ENCODE results near the gene NRG3.

The NRG3 gene

GRCh38 chr10:82377608-82378007 is 502.6 kb downstream of the NRG3 start:
- FAIRE-seq (no peak), DNase-seq (ENCODE audit: insufficient read length, low spot score) (no peak)
- TF ChIP-seq TAF1 (IDR thresholded peaks at IDR 0.05; ENCODE audit: low read depth, low read length) (no peak), POLR2AphosphoS5 (IDR thresholded peaks at IDR 0.05; ENCODE audit: low read depth, low read length) (no peak), POU2F2 (IDR thresholded peaks at IDR 0.05; ENCODE audit: low read depth, low read length) (no peak), SPI1 (IDR thresholded peaks at IDR 0.05; ENCODE audit: low read depth, low read length) (no peak), PAX5 (IDR thresholded peaks at IDR 0.05; ENCODE audit: insufficient read depth, low read length, severe bottlenecking) (no peak), POLR2A (IDR thresholded peaks at IDR 0.05; ENCODE audit: low read depth, low read length) (no peak)

GRCh38 chr10:82378146-82378545 is 503.2 kb downstream of the NRG3 start:
- FAIRE-seq (no peak), DNase-seq (ENCODE audit: insufficient read length, low spot score) (no peak)
- TF ChIP-seq POU2F2 (IDR thresholded peaks at IDR 0.05; ENCODE audit: low read depth, low read length) (no peak), POLR2A (IDR thresholded peaks at IDR 0.05; ENCODE audit: low read depth, low read length) (no peak), PAX5 (IDR thresholded peaks at IDR 0.05; ENCODE audit: insufficient read depth, low read length, severe bottlenecking) (no peak), POLR2AphosphoS5 (IDR thresholded peaks at IDR 0.05; ENCODE audit: low read depth, low read length) (no peak), SPI1 (IDR thresholded peaks at IDR 0.05; ENCODE audit: low read depth, low read length) (no peak), TAF1 (IDR thresholded peaks at IDR 0.05; ENCODE audit: low read depth, low read length) (no peak)

DNA sequence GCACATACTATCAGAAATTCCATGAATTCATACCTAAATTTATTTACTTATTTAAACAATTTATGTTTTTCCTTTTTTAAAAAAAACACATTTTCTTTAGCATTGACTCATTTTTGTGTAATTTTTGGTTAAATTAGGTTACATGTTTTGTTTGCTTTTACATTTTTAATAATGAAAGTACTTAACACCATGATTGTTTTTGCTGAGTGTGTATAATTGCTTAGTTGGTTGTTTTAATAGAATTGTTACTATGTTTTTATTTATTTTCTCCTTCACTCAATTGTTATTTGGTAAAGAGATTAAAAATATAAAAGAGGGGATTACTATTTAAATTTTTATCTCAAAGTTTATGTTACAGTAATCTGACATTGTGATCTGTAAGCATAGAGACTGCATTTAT is 508.4 kb downstream of the NRG3 start:
- no peak for FAIRE-seq
- no peak for DNase-seq (ENCODE audit: insufficient read length, low spot score)
- TF ChIP-seq TAF1 (IDR thresholded peaks at IDR 0.05; ENCODE audit: low read depth, low read length) (no peak), SPI1 (IDR thresholded peaks at IDR 0.05; ENCODE audit: low read depth, low read length) (no peak), POU2F2 (IDR thresholded peaks at IDR 0.05; ENCODE audit: low read depth, low read length) (no peak), PAX5 (IDR thresholded peaks at IDR 0.05; ENCODE audit: insufficient read depth, low read length, severe bottlenecking) (no peak), POLR2A (IDR thresholded peaks at IDR 0.05; ENCODE audit: low read depth, low read length) (no peak)

DNA sequence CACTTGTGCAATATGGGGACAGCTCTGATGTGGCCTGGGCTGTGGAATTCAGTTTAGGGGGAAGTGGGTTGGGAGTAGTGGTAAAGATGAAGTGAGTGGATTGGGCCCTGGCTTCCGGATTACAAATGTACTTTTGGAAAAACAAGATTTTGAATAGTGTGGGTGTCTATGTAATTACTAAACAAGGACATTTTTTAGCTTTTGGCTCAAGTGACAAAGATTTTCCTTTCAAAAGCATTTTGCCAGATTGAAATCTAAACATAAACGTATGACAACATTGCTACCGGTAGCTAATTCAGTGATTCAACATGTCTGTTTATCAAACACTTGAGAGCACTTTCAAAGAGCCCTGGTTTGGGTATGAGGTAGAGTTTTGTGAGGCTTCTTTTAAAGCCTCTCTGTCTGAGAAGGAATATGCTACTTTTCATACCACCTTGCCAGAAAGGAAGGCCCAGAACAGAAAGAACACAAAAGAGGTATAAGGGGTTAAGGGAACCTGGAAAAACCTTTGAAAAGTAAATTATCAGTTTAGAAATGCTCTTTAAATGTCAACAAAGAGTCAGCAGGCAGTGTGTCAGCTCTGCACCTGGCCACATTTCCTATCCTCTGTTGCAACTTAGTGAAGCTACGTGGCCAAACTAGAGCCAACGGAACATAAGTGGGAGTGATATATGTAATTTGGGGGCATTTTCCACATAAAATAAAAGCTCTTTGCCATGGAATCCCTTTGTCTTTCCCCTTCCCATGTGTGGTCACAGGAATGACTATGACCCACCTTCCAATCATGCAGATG is 516.1 kb downstream of the NRG3 start:
- no peak for DNase-seq (ENCODE audit: insufficient read length, low spot score)
- no peak for TF ChIP-seq PAX5 (IDR thresholded peaks at IDR 0.05; ENCODE audit: insufficient read depth, low read length, severe bottlenecking)
- no peak for TF ChIP-seq POLR2A (IDR thresholded peaks at IDR 0.05; ENCODE audit: low read depth, low read length)
- TF ChIP-seq POU2F2 (IDR thresholded peaks at IDR 0.05; ENCODE audit: low read depth, low read length), result no peak
- no peak for TF ChIP-seq TAF1 (IDR thresholded peaks at IDR 0.05; ENCODE audit: low read depth, low read length)
- TF ChIP-seq SPI1 (IDR thresholded peaks at IDR 0.05; ENCODE audit: low read depth, low read length), result no peak
- no peak for TF ChIP-seq POLR2AphosphoS5 (IDR thresholded peaks at IDR 0.05; ENCODE audit: low read depth, low read length)
- FAIRE-seq, result no peak

DNA sequence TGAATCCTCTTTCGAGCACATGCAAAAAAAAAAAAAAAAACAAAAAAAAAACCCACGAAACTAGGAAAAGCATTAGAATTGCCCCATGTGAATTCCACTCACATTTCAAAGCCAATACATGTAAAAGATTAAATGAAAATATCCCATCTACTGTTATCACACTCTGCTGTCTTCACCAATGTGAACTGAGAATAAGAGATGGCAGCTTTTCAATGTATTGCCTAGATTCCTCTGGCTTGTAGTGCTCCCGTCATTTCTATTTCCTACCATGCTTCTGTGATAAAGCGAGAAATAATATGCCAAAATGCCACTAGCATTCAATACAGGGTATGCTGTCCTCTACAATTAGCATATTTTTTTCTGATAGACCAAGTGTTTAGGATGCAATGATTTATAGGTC is 517.0 kb downstream of the NRG3 start:
- TF ChIP-seq POLR2AphosphoS5 (IDR thresholded peaks at IDR 0.05; ENCODE audit: low read depth, low read length) (no peak), TAF1 (IDR thresholded peaks at IDR 0.05; ENCODE audit: low read depth, low read length) (no peak), SPI1 (IDR thresholded peaks at IDR 0.05; ENCODE audit: low read depth, low read length) (no peak), POLR2A (IDR thresholded peaks at IDR 0.05; ENCODE audit: low read depth, low read length) (no peak), POU2F2 (IDR thresholded peaks at IDR 0.05; ENCODE audit: low read depth, low read length) (no peak), PAX5 (IDR thresholded peaks at IDR 0.05; ENCODE audit: insufficient read depth, low read length, severe bottlenecking) (no peak)
- no peak for FAIRE-seq
- no peak for DNase-seq (ENCODE audit: insufficient read length, low spot score)

DNA sequence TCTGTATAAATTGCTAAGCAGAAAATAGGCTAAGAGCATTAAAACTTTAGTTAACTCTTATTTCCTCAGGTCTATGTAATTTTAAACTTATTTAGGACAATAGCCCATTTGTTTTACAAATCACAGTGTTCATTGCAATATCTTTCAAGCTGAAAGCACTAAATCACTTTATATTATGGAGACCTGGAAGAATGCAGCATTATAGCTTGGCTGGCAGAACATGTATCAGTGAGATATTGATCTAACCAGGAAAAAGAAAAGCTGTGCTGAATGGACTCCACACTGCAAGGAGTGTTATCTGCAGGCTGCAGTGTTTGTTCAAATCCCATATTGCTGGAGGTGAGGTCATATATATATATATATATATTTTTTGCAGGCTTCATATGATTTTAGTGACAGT is 517.5 kb downstream of the NRG3 start:
- no peak for FAIRE-seq
- no peak for TF ChIP-seq POLR2A (IDR thresholded peaks at IDR 0.05; ENCODE audit: low read depth, low read length)
- TF ChIP-seq TAF1 (IDR thresholded peaks at IDR 0.05; ENCODE audit: low read depth, low read length), result no peak
- no peak for TF ChIP-seq POU2F2 (IDR thresholded peaks at IDR 0.05; ENCODE audit: low read depth, low read length)
- DNase-seq (ENCODE audit: insufficient read length, low spot score), result no peak

GRCh38 chr10:82394122-82394521 is 519.1 kb downstream of the NRG3 start:
- DNase-seq (ENCODE audit: insufficient read length, low spot score), result no peak
- no peak for FAIRE-seq
- TF ChIP-seq TAF1 (IDR thresholded peaks at IDR 0.05; ENCODE audit: low read depth, low read length), result no peak
- no peak for TF ChIP-seq POU2F2 (IDR thresholded peaks at IDR 0.05; ENCODE audit: low read depth, low read length)
- TF ChIP-seq POLR2AphosphoS5 (IDR thresholded peaks at IDR 0.05; ENCODE audit: low read depth, low read length), result no peak
- TF ChIP-seq PAX5 (IDR thresholded peaks at IDR 0.05; ENCODE audit: insufficient read depth, low read length, severe bottlenecking), result no peak
- TF ChIP-seq SPI1 (IDR thresholded peaks at IDR 0.05; ENCODE audit: low read depth, low read length), result no peak
- TF ChIP-seq POLR2A (IDR thresholded peaks at IDR 0.05; ENCODE audit: low read depth, low read length), result no peak

DNA sequence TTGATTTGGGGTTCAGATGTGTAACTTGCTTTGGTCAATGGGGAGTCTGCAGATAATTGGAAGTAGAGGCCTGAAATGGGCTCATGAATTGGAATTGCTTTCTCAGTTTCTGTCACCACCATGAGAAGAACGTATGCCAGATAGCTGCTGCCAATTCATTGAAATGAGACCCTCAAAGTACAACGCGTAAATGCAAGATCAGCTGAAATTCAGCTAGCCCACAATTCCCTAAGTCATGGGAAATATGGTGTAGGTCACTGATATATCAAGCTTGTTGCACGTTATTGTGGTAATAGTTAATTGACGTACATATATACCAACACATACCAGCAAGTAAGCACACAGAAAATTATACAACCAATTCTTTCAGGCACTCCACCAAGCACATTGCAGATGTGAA is 520.0 kb downstream of the NRG3 start:
- DNase-seq (ENCODE audit: insufficient read length, low spot score) (no peak), FAIRE-seq (no peak)
- TF ChIP-seq SPI1 (IDR thresholded peaks at IDR 0.05; ENCODE audit: low read depth, low read length) (no peak), POLR2AphosphoS5 (IDR thresholded peaks at IDR 0.05; ENCODE audit: low read depth, low read length) (no peak), POLR2A (IDR thresholded peaks at IDR 0.05; ENCODE audit: low read depth, low read length) (no peak), POU2F2 (IDR thresholded peaks at IDR 0.05; ENCODE audit: low read depth, low read length) (no peak), PAX5 (IDR thresholded peaks at IDR 0.05; ENCODE audit: insufficient read depth, low read length, severe bottlenecking) (no peak), TAF1 (IDR thresholded peaks at IDR 0.05; ENCODE audit: low read depth, low read length) (no peak)

- FAIRE-seq (no peak), DNase-seq (ENCODE audit: insufficient read length, low spot score) (no peak)
- no peak for TF ChIP-seq SPI1 (IDR thresholded peaks at IDR 0.05; ENCODE audit: low read depth, low read length)
- no peak for TF ChIP-seq TAF1 (IDR thresholded peaks at IDR 0.05; ENCODE audit: low read depth, low read length)
- no peak for TF ChIP-seq PAX5 (IDR thresholded peaks at IDR 0.05; ENCODE audit: insufficient read depth, low read length, severe bottlenecking)
- TF ChIP-seq POLR2A (IDR thresholded peaks at IDR 0.05; ENCODE audit: low read depth, low read length), result no peak
Measured at GRCh38 chr10:82396886-82397285, 521.9 kb downstream of the NRG3 start.

GRCh38 chr10:82397854-82398253 is 522.9 kb downstream of the NRG3 start:
- DNase-seq (ENCODE audit: insufficient read length, low spot score) (no peak), FAIRE-seq (no peak)
- no peak for TF ChIP-seq PAX5 (IDR thresholded peaks at IDR 0.05; ENCODE audit: insufficient read depth, low read length, severe bottlenecking)
- no peak for TF ChIP-seq POU2F2 (IDR thresholded peaks at IDR 0.05; ENCODE audit: low read depth, low read length)
- no peak for TF ChIP-seq SPI1 (IDR thresholded peaks at IDR 0.05; ENCODE audit: low read depth, low read length)
- no peak for TF ChIP-seq POLR2AphosphoS5 (IDR thresholded peaks at IDR 0.05; ENCODE audit: low read depth, low read length)
- TF ChIP-seq TAF1 (IDR thresholded peaks at IDR 0.05; ENCODE audit: low read depth, low read length), result no peak

Data from GM12891 (cell line).